SHP77 (cell line): ENCODE data around the gene MYO1C.
"Not testable (repeated sequence)": the region's sequence is repeated elsewhere in the genome, so short reads cannot be mapped to it uniquely, and the experiment has no call there.

ENCODE experiments used
- DNase-seq, 2 experiments: peaks; one replicate each; lab custom pipeline; 2025; lab: John Stamatoyannopoulos, UW

MYO1C gene

DNA sequence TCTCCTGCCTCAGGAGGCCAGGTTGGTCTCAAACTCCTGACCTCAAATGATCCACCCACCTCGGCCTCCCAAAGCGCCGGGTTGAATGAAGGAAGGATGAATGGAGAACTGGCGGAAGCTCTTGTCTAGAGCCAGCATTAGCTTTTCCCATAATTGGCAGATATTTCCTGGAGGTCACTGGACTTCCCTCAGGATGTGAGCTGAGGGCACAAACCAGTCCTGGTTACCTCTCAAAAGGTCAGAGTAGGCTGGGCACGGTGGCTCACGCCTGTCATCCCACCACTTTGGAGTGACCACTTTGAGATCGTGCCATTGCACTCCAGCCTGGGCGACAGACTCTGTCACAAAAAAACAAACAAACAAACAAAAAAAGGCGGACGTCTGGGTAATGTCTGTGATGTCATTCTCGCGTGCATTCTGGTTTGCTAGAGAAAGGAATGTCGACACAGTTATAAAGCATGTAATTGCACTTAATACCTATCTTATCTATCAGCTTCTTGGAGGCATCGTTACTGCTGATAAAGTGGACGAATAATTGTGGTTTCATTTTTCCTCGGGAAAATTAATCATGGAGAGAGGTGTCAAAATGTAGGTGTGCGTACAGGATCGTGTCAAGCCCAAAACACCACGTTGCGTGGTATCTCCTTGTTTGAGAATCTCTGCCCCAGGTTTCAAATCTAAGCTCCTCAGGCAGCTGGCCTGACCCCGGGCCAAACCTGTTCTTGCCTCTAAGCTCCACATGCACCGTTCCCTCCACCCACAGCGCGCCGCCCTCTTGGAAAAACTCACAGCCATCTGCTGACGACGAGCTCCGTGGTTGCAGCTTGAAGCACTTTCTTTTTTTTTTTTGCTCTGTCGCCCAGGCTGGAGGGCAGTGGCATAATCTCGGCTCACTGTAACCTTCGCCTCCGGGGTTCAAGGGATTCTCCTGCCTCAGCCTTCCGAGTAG lies 30.0 kb downstream of the MYO1C start:
- DNase-seq, result peak; percentile 32 to 59

DNA sequence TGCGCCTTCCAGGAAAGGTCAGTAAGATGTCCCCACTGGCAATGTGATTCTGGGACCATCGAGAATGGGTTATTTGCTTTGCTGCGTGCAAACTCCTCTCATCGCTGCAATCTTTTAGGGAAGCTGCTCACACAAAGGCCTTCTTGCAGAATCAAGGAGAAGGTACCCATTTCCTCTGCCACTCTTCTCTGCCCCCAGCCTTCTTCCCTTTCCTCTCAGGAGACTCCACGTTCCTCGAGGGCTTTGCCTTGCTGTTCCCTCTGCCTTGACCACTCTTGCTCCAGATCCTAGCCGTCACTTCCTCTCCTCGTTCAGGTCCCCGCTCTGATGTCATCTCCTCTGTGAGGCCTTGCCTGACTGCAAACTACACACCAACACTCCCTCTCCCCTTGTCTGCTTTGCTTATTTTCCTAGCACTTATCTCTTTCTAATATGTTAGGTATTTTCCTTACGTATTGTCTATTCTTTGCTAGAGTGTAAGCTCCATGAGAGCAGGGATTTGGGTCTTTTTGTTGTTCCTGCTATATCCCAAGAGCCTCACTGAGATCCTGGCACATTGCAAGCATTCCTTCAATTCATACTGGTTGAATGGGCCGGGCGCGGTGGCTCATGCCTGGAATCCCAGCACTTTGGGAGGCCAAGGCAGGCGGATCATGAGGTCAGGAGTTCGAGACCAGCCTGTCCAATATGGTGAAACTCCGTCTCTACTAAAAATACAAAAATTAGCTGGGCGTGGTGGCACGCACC lies 31.1 kb downstream of the MYO1C start:
- no peak for DNase-seq

DNA sequence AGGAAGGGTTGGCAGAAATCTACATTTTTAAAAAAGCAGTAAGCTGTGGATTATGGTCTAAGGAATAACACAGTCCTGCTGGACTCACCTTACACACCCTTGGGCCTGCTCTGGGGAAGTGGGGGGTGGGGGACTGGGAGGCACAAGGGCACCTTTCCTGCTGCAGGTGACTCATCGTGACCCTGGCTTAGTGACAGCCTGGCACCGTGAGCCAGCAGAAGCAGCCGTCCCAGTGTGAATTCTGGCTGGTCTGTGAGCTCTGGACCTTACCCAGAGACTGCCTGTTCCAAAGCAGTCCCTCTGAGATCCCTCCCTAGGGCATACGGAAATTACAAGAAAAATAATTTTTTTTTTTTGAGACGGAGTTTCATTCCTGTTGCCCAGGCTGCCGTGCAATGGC lies 32.3 kb downstream of the MYO1C start:
- DNase-seq, result no peak

DNA sequence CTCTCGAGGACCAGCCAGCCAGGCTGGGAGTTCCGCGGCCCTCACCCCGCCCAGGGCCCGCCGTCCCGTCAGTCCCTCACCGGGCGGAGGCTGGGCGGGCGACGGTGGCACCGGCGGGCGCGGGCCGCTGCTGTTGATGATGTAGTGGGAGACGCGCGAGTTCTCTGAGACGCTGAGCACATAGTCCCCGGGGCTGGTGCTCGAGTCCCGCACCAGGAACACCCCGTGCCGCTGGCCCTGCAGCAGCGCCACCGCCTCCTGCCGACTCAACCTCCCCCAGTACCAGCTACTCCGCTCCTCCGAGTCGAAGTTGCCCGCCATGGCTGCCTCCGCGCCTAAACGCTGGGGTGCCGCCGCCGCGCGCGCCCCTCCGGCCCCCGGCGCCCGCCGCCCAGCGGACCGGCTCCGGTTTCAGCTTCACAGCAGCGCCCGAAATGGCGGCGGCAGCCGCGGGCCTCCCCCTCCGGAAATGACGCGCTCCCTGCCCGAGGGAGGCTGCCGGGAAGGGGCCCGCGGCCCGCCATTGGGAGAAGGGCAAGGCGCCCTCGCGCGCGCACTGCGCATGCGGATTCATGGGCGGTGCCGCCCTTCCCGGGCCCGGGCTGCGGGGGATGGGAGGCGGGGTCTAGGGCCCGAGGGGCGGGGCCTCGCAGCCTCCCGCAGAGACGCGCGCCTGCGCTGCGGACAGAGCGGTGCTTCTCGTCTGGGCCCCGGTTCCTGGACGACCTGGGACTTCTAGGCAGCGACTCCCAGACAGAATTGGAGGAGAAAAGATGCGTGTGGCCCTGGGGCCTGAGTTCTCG lies 36.5 kb downstream of the MYO1C start, which contains the start of gene CRK:
CRK (minus strand) TSS at position 436 of the 803 bp plus-strand sequence; CDS start at position 321, 115 bp downstream.
- DNase-seq, result peak; percentile 93 to 95

DNA sequence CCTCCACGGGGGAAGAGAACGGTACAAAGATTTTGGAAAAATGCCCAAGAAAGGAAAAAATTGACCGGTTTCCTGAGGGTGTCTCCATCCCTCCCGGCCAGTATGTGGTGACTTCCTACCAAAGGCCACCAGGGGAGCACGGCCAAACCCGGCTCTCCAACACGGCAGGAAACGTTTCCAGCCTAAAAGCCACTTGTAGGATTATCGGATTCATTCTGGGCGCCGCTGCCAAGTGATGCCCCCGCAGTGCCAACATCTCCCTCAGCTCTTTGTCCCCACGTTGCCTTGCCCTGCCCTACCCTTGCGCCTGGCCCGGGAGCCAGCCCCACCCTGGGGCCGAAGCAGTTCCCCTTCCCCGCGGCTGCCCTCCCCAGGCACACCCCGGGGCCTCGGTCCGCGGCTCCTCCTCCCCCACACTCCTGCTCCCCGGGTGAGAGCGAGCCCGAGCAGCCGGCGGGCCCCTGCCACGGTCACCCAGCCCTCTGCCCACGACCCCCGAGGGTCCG lies 37.1 kb downstream of the MYO1C start:
- peak; percentile 63 to 83 for DNase-seq

DNA sequence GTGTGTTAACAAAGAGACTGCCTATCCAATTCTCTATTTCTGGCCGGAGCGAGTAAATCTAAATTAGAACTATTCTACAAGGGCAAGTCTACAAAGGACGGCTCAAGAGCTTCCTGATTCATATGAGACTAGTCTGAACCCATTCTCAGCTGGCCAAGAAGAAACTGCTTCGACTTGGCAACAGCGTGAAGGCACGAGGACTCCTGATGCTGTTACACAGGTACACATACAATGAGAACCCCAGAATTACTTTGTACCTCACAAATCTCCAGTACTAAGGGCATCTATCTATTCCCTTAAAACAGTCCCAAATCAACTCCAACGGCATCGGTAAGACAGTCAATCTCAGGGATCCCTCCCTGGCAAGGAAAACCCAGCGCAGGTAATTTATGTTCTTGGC lies 37.9 kb downstream of the MYO1C start:
- DNase-seq, result no peak

DNA sequence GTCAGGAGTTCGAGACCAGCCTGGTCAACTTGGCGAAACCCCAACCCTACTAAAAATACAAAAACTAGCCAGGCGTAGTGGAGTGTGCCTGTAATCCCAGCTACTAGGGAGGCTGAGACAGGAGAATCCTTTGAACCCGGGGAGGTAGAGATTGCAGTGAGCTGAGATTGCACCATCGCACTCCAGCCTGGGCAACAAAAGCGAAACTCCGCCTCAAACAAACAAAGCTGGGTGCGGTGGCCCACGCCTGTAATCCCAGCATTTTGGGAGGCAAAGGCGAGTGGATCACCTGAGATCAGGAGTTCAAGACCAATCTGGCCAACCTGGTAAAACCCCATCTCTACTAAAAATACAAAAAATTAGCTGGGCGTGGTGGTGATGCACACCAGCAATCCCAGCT lies 38.8 kb downstream of the MYO1C start:
- DNase-seq, result not testable (repeated sequence)

DNA sequence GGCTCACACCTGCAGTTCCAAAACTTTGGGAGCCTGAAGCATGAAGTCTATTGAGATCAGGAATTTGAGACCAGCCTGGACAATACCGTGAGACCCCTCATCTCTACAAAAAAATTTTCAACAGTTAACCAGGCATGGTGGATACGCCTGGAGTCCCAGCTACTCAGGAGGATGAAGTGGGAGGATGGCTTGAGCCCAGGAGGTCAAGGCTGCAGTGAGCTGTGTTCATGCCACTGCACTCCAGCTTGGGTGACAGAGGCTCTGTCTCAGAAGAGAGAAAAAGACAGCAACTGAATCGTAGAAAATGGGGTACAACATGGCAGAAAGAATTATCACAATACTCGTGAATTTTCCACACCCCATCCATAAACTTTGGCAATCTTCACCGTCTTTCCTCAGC lies 39.6 kb downstream of the MYO1C start:
- DNase-seq, result no peak

DNA sequence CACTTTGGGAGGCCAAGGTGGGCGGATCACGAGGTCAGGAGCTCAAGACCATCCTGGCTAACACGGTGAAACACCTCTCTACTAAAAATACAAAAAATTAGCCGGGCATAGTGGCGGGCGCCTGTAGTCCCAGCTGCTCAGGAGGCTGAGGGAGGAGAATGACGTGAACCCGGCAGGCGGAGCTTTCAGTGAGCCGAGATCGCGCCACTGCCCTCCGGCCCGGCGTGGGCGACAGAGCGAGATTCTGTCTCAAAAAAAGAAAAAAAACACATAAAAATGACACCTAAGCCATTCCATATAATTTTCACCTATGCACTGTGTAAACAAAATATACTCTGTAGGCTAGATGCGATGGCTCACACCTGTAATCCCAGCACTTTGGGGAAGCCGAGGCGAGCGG lies 42.2 kb downstream of the MYO1C start:
- not testable (repeated sequence) for DNase-seq

DNA sequence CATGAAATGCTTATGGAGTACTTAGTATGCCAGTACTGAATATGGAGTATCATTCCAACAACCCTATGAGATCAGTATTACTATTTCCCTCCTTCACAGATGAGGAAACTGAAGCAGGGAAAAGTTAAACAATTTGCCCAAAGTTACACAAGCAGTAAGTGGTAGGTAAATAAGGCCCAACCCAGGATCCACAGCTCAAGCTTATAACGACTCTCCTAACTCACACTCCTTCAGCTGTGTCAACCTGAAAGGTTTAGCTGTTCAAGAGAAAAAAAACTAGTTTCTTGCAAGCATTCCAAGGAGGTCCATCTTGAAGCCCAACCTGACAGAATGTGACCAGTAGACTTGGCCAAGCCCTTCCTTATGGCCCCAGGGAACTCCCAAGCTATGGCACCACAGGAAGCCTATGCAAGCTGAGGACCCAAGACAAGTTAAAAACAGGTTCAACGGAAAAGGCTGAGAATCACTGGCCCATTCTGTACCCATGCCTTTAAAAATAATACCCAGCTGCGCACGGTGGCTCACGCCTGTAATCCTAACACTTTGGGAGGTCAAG lies 43.0 kb downstream of the MYO1C start:
- no peak for DNase-seq

DNA sequence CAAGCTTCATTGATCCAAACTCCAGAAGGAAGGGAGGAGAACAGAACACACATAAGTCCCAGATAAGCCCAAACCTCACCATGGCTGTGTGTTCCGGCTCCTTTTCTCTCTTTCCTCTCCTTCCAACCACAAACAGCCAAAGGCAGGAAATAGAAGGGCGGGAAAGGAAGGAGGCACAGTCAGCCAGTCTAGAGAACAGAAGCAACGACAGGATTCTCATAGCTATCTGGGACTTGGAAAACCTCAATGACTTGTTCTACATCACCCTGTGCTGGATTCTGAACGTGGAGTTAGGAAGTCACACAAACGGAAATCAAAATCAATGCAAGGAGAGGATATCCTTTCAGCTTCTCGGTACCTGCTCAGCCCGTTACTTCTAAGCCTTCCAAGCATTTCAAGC lies 45.4 kb downstream of the MYO1C start:
- no peak for DNase-seq

DNA sequence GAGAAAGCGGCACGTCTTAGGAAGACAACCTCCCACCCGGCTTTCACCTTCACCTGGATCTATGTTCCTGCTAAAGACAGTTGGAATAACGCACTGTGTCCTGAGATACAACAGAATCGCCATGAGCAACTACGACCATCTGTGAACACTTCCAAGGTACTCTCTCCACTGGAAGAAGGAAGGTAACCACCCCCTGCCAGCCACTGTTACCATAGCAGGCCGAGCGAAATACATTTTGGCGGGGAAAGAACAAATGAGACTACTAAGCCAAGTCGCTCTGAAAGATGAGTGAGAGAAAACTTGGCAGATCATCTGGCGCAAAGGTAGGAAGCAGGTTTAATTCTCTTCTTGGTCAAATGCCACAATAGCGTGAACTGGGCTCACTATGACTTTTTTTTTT lies 46.3 kb downstream of the MYO1C start:
- no peak for DNase-seq

DNA sequence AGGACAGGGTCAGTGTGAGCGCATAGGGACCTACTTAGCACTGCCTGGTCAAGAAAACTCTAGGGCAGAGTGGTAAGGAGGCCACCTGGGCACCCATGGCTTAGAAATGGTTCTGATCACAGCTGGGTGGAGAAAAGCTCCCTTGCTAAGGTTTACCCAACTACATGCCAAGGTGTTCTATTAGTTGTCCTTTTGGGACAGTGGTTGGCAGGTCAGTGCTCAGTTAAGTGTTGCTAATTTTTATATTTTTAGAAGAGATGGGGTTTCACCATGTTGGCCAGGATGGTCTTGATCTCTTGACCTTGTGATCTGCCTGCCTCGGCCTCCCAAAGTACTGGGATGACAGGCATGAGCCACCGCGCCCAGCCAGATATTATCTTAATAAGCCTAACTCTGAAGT lies 46.8 kb downstream of the MYO1C start:
- DNase-seq, result not testable (repeated sequence)

DNA sequence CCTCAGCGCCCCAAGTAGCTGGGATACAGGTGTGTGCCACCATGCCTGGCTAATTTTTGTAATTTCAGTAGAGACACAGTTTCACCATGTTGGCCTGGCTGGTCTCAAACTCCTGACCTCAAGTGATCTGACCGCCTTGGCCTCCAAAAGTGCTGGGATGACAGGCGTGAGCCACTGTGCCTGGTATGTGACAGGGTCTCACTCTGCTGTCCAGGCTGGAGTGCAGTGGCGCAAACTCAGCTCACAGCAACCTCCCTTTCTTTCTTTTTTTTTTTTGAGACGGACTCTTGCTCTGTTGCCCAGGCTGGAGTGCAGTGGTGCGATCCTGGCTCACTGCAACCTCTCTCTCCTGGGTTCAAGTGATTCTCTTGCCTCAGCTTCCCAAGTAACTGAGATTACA lies 49.8 kb downstream of the MYO1C start:
- not testable (repeated sequence) for DNase-seq

DNA sequence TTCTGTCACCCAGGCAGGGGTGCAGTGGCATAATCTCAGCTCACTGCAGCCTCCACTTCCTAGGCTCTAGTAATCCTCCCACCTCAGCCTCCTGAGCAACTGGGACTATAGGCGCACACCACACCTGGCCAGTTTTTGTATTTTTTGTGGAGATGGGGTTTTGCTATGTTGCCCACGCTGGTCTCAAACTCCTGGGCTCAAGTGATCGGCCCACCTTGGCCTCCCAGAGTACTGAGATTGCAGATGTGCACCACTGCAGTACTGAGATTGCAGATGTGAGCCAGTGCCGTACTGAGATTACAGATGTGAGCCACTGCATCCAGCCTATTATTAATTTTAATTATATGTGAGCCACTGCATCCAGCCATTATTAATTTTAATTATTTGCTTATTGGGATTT lies 50.3 kb downstream of the MYO1C start:
- no peak for DNase-seq

DNA sequence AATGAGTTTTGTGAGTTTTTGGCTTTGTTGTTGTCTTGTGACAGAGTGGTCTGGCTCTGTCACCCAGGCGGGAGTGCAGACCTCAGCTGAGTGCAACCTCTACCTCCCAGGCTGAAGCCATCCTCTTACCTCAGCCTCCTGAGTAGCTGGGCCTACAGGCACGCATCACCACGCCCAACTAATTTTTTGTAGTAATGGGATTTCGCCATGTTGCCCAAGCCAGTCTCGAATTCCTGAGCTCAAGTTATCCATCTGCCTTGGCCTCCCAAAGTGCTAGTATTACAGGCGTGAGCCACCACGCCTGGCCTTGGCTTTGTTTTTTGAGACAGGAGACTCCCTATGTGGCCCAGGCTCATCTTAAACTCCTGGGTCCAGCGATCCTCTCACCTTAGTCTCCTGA lies 51.6 kb downstream of the MYO1C start:
- no peak for DNase-seq

DNA sequence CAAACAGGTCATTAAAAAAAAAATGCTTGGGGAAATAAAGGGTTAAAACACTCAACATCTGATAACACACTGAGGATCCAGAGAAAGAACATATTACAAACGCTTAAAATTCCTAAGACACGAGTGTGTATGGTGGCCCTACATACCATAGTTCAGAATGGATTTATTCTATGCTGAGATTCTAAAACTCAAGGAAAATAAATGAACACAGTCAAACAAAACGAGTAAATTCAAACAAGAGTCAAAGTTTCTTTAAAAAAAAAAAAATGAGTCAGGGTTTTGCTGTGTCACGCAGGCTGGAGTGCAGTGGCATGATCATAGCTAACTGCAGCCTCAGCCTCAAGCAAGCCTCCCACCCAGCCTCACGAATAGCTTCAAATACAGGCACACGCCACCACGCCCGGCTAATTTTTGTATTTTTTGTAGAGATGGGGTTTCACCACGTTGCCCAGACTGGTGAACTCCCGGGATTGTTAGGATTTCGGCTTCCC lies 53.8 kb downstream of the MYO1C start:
- no peak for DNase-seq

DNA sequence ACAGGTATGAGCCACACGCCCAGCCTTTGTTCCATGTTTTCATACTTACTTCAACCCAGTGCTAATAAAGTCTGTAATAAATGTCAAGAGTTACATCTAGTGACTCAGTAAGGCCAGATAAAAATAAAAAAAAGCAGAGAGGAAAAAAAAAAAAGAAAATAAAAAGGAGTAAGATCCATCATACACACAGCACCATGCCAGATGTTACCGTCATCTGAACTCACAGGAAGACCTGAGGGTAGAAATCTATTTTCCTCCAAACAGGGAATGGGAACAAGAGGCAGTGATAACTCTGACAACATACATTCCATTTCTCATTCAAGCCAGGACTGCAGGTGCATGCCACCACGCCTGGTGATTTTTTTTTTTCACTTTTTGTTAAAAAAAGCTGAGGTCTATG lies 57.2 kb downstream of the MYO1C start:
- DNase-seq, result no peak

DNA sequence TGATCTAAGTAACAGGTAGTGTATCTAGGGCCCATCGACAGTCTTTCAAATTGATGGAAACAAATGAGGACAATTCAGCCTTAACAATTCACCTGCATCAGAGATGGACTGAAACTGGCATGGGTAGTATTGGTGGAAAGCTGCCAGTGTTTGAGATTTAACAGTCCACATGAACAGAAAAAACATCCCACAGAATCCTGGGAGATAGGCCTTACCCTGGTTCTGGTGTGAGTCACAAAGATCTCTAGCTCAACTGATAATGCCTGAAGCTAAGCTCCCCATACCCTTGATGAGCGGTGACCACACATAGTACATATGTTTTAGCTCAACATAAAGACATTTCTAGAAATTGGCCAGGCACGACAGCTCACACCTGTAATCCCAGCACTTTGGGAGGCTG lies 58.3 kb downstream of the MYO1C start:
- DNase-seq, result no peak

DNA sequence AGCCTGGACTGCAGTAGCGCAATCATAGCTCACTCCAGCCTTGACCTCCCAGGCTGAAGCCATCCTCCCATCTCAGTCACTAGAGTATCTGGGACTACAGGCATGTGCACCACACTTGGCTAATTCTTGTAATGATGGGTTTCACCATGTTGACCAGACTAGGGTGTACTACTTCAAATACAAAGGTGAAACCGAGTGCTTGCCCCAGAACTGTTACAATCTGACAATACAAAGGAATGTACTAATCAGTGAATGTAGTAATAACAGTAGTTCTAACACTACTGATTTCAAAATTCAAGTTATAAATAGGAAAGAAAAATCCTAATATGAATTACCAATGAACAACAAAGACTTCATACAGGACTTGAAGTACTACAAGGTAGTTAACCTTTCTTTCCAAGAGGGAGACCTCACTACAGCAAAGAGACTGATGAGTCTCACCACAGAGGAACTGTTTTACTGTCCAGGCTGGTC lies 60.8 kb downstream of the MYO1C start:
- no peak for DNase-seq

DNA sequence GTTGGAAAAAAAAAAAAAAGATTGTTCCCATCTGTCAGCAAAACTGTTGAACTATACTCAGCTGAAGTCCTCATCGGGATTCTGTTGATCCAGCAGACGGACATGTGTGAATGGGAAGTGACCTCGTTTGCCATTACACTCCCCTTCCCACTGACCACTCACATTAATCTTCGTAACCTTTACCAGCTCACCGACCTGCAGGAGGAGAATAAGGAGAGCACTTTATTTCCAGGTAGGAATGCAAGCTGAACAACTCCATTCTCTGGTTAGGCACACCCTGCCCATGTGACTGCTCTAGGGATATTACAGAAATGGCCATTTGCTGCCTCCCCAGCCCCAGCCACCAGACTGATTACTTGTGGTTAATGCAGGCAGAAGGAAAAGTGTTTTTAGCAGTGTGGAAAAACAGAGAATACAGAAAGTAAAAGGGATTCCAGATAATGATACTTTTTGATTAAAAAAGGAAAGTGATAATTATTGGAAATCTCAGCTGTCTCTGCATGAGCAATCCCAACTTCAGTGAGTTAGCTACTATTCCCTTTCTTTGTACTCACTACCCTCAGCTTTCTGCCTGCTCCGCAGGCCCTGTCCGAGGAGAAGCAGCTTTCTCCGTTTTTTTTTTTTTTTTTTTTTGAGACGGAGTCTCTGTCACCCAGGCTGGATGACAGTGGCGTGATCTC lies 68.9 kb downstream of the MYO1C start:
- DNase-seq, result no peak
